ENCODE results near the gene MYO7B. TPM values are rescaled to one million over a fixed set of nuclear protein-coding genes. Genes with fewer than 3 reads are reported as not detected.

Gene MYO7B
- total RNA-seq, 2 donors from 2014 or later: 0.52 to 0.67 TPM

DNA sequence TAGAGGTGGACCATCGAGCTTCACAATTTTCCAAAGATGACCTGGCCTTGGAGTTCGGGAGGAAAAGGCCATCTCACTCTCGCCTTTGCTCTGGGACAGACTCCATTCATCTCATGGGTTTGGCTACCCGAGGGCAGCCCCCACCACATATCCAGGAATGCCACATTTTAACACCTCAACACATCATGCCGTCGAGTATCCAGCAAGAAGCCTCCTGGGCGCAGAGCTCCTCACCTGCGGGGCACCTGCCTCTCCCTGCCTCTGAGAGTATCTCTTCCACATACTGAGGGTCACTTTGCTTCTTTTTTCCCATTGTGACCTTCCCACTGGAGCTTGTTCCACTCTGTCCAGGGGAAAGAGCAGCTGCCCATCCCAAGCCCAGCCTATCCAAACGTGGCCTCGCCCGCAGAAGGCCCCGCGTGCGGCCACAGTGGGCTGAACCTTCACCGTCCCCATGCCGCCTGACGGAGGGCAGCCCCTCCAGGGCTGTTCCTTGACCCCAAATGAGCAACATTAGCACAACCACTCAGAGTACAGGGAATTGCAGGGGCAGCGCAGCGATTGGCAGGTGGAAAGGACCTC, 145.3 kb downstream of the MYO7B start:
- no peaks in the 10 kb centered on the region for H3K27me3 ChIP-seq
- no peaks in the 10 kb centered on the region for H3K36me3 ChIP-seq
- peak overlapping the region; percentile 29 to 45 for H3K4me3 ChIP-seq
- peaks cover 0 to 61% of the 10 kb centered on the region in 2 donors for H3K4me1 ChIP-seq
- H3K27ac ChIP-seq: peak overlapping the region; percentile 31 to 47
- TF ChIP-seq, protein P1, sequence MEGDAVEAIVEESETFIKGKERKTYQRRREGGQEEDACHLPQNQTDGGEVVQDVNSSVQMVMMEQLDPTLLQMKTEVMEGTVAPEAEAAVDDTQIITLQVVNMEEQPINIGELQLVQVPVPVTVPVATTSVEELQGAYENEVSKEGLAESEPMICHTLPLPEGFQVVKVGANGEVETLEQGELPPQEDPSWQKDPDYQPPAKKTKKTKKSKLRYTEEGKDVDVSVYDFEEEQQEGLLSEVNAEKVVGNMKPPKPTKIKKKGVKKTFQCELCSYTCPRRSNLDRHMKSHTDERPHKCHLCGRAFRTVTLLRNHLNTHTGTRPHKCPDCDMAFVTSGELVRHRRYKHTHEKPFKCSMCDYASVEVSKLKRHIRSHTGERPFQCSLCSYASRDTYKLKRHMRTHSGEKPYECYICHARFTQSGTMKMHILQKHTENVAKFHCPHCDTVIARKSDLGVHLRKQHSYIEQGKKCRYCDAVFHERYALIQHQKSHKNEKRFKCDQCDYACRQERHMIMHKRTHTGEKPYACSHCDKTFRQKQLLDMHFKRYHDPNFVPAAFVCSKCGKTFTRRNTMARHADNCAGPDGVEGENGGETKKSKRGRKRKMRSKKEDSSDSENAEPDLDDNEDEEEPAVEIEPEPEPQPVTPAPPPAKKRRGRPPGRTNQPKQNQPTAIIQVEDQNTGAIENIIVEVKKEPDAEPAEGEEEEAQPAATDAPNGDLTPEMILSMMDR (IDR thresholded peaks at IDR 0.05): no peak
- DNase-seq (ENCODE audit: low spot score): peak; percentile 50
- no peaks in the 10 kb centered on the region for H3K9me3 ChIP-seq

DNA sequence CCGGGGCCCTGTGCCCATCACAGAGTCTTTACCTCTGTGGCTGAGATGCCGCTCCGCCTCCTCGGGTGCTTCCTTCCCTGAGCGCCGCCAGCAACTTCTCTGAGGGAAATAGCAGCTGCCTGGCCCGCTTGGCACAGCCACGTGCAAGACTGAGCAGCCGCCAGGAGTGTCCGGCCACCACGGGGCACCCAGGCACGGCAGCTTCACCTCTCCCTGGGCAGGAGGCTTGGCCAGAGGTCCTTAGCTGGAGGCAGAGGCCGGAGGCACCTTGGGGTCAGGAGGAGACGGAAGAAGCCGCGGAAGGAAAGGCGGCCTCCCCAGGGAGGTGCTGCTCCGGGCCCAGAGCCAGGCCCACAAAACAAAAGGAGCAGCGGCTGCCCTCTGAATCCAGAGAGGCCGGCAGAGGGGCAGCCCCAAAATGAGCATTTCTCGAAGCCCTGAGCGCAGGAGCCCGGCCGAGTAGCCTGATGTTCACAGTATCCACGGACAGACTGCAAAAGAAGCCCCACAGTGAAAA, 145.9 kb downstream of the MYO7B start:
- no peaks in the 10 kb centered on the region for H3K27me3 ChIP-seq
- peak overlapping the region; percentile 29 to 45 for H3K4me3 ChIP-seq
- no peaks in the 10 kb centered on the region for H3K36me3 ChIP-seq
- TF ChIP-seq, protein P1 (IDR thresholded peaks at IDR 0.05): no peak
- H3K27ac ChIP-seq: peak overlapping the region; percentile 31 to 47
- DNase-seq (ENCODE audit: low spot score): peak; percentile 66
- no peaks in the 10 kb centered on the region for H3K9me3 ChIP-seq
- H3K4me1 ChIP-seq: peaks cover 0 to 61% of the 10 kb centered on the region in 2 donors

DNA sequence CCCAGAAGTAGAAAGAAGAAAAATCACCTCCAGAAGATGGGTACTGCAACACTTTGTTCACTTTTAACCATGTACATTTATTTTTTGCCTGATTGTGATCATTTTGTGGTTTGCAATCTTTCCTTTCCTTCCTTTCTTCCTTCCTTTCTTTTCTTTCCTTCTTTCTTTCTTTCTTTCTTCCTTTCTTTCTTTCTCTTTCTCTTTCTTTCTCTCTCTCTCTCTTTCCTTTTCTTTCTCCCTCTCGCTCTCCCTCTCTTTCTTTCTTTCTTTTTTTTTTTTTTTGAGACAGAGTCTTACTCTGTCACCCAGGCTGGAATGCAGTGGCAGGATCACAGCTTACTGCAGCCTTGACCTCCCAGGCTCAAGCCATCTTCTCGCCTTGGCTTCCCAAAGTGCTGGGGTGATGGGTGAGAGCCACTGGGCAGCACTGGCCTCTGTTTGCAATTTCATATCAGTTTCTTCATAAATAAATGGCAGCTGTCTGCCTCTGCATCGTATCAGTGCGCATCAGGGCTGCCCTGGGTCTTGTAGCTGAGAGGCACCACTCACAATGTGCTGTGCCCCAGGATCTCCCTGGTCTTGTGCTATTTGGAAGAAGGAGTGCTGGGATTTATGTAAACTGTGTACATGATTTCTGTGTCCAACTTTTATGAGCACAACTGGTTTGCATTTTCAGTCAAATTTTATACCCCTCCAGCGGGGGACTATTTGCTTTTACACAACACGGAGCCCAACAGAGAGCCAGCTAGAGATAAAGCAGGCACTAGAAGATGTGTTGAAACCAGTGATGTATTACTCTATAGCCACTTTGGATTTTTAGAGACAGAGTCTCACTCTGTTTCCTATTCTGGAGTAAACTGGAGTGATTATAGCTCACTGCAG, 146.7 kb downstream of the MYO7B start:
- H3K4me1 ChIP-seq: peaks cover 0 to 52% of the 10 kb centered on the region in 2 donors
- DNase-seq (ENCODE audit: low spot score): peak; percentile 50
- no peaks in the 10 kb centered on the region for H3K36me3 ChIP-seq
- H3K27ac ChIP-seq: no peak overlapping the region
- peak overlapping the region in 1 of 2 donors; percentile 45 for H3K4me3 ChIP-seq
- TF ChIP-seq, protein P1 (IDR thresholded peaks at IDR 0.05): no peak
- H3K27me3 ChIP-seq: no peaks in the 10 kb centered on the region
- no peaks in the 10 kb centered on the region for H3K9me3 ChIP-seq

DNA sequence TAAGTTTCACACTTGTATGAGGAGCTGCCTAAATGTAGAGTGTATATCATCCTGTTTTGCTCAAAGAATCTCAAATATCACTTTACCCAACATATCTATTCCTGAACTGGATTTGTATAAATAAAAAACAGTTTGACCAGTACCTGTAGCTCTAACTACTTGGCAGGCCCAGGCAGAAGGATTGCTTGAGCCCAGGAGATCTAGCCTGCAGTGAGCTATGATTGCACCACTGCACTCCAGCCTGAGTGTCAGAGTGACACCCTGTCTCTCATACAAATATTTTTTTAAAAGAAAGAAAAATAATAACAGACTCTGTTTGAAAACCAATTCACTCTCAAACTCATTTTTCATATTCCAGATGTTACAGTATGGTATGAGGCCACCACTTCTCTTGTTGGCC, 147.6 kb downstream of the MYO7B start:
- Histone ChIP-seq H3K27ac (no peak overlapping the region), H3K9me3 (no peaks in the 10 kb centered on the region), H3K27me3 (no peaks in the 10 kb centered on the region), H3K36me3 (no peaks in the 10 kb centered on the region), H3K4me3 (no peak overlapping the region), H3K4me1 (peaks cover 0 to 48% of the 10 kb centered on the region in 2 donors)
- DNase-seq (ENCODE audit: low spot score): peak; percentile 59
- TF ChIP-seq, protein P1 (IDR thresholded peaks at IDR 0.05): no peak

DNA sequence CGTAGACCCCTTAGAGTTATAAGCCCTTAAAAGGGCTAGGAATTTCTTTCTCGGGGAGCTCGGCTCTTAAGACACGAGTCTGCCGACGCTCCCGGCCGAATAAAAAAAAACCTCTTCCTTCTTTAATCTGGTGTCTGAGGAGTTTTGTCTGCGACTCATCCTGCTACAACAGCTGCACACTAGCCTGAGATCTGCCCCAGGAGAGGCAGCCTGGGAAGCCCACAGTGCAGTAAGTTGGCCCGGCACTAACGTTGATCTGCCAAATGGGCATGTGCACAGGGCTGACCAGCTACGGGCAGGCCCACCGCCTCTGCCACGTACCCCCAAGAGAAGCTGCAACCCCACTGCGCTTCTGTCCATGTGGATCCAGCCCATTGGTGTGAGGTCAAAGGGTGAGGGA, 148.3 kb downstream of the MYO7B start:
- Histone ChIP-seq H3K36me3 (no peaks in the 10 kb centered on the region), H3K27ac (peak overlapping the region in 1 of 2 donors; percentile 30), H3K4me1 (peaks cover 0 to 48% of the 10 kb centered on the region in 2 donors), H3K9me3 (no peaks in the 10 kb centered on the region), H3K4me3 (no peak overlapping the region), H3K27me3 (no peaks in the 10 kb centered on the region)
- peak; percentile 56 for DNase-seq (ENCODE audit: low spot score)
- TF ChIP-seq, protein P1 (IDR thresholded peaks at IDR 0.05): no peak

Measured in right atrium auricular region (tissue), 2 donors.